ENCODE data around the gene CCDC112.
"Not testable (repeated sequence)": the region's sequence is repeated elsewhere in the genome, so short reads cannot be mapped to it uniquely, and the experiment has no call there.

The CCDC112 gene

GRCh38 chr5:115296124-115297022 is at the start of gene CCDC112:
CCDC112 (minus strand) TSS chr5:115296654; CDS start chr5:115296543, 111 bp downstream.
- in situ Hi-C loops (cut with HindIII; ENCODE audit: low sequenced_read_pairs), result no loop called here

DNA sequence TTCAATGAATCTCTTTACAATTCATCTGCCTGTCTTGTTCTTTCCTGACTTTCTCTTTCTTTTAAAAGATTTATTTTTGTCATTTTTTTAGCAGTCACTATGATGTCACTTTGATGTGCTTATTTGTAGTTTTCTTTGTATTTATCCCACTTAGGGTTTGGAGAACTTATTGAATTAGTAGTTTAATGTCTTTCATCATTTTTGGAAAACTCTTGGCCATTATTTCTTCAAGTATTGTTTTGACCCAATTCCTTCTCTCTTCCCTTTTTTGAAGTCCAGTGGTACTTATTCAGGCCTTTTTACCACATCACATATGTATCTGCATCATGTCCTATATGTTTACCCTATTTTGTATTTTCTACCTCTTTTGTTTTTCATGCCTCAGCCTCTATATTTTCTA is 48.9 kb upstream of the CCDC112 start:
- in situ Hi-C loops (cut with HindIII; ENCODE audit: low sequenced_read_pairs), result no loop called here

DNA sequence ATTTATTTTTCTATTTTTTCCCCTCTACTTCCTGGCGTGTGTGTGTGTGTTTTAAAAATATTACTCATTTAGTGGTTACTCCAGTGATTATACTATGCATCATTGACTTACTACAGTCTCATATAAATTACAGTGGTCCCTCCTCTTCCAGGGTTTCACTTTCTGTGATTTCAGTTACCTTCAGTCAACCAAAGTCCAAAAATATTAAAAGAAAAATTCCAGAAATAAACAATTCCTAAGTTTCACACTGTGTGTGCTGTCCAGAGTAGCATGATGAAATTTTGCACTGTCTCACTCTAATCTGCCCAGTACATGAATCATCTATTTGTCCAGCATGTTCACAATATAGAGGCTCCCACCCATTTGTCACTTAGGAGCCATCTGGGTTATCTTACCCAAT is 47.4 kb upstream of the CCDC112 start:
- in situ Hi-C loops (cut with HindIII; ENCODE audit: low sequenced_read_pairs), result no loop called here

- in situ Hi-C loops (cut with HindIII; ENCODE audit: low sequenced_read_pairs), result no loop called here
These were observed 46.3 kb upstream of the CCDC112 start for GRCh38 chr5:115342590-115343377.

DNA sequence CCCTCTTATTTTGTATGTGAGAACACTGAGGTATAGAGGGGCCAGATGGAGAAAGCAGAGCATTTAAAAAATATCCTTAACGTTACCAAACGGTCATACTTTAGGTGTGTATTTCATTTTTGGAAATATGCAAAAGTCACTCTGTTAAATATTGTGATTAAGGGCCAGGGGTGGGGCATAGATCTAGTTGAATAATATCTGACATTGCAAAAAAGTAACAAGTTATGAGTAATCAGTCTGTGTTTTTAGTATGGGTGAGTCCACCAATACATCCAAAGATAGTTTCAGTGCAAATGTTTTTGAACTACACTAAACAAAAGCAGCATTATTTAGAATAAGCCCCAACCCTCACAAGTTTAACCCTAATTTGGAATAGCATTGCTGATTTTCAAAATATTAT is 45.3 kb upstream of the CCDC112 start:
- in situ Hi-C loops (cut with HindIII; ENCODE audit: low sequenced_read_pairs), result no loop called here

- in situ Hi-C loops (cut with HindIII; ENCODE audit: low sequenced_read_pairs), result no loop called here
These were observed 42.4 kb upstream of the CCDC112 start for GRCh38 chr5:115338851-115339250.

DNA sequence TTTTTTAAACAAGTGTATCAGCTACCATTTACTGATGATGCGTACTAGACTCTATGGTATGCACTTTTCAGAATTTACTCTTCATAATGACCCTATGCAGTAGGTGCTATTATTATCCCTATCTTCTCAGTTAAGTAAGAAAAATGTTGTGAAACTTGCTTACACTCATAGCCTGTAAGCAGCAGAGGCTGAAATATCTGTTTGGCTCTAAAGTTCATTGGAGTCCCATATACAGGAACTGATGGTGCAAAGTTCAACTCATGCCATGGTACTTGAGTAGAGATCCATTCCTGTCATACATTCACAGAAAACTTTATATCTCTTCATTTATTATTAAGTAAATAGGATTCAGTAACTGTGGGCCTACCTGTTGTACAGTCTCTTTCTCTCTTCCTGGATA is 41.4 kb upstream of the CCDC112 start:
- in situ Hi-C loops (cut with HindIII; ENCODE audit: low sequenced_read_pairs), result no loop called here

- in situ Hi-C loops (cut with HindIII; ENCODE audit: low sequenced_read_pairs), result no loop called here
These were observed 40.5 kb upstream of the CCDC112 start for GRCh38 chr5:115336964-115337363.

DNA sequence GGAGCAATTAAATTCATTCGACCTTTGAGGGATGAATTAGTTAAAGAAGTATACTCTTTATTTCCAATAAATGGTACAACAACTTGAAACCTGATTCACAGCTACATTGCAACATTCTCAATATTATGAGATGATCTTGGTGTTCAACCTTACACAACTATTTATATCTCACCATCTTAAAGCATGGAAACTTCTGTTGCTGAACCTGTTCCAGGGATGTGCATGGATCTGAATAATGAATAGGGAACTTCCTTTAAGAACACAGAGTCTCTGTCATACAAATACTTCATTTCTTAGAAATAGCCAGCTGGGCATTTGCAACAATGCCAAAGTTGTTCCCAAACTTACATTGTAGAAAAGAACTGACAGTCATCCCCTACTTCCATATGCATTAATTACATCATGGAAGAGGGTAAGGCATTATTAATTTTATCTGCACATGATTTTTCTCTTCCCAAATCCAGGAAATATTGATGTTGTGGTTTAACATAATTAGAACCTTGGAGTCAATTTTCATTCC is 39.8 kb upstream of the CCDC112 start:
- in situ Hi-C loops (cut with HindIII; ENCODE audit: low sequenced_read_pairs), result no loop called here

- in situ Hi-C loops (cut with HindIII; ENCODE audit: low sequenced_read_pairs), result no loop called here
These were observed 38.8 kb upstream of the CCDC112 start for GRCh38 chr5:115335301-115335700.

- in situ Hi-C loops (cut with HindIII; ENCODE audit: low sequenced_read_pairs), result no loop called here
These were observed 36.7 kb upstream of the CCDC112 start for GRCh38 chr5:115333164-115333563.

DNA sequence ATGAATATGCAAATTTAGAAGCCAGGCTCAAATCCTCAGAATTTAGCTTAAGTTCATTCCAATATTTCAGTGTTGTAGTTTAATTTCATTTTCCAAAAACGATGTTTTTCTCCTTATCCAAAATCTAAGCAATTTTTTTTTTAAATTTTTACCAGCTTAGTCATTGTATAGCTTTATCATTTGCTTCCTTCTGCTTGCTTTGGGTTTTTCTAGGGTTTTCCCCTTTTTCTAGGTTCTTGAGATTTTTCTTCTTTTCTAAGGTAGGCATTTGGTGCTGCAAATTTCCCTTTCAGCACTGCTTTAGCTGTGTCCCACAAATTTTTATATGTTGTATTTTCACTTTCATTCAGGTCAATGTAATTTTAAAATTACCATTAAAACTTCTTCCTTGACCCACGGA is 34.4 kb upstream of the CCDC112 start:
- in situ Hi-C loops (cut with HindIII; ENCODE audit: low sequenced_read_pairs), result no loop called here

GRCh38 chr5:115329475-115329874 is 33.0 kb upstream of the CCDC112 start:
- in situ Hi-C loops (cut with HindIII; ENCODE audit: low sequenced_read_pairs), result no loop called here

GRCh38 chr5:115328617-115329274 is 32.3 kb upstream of the CCDC112 start:
- in situ Hi-C loops (cut with HindIII; ENCODE audit: low sequenced_read_pairs), result not testable (repeated sequence)

DNA sequence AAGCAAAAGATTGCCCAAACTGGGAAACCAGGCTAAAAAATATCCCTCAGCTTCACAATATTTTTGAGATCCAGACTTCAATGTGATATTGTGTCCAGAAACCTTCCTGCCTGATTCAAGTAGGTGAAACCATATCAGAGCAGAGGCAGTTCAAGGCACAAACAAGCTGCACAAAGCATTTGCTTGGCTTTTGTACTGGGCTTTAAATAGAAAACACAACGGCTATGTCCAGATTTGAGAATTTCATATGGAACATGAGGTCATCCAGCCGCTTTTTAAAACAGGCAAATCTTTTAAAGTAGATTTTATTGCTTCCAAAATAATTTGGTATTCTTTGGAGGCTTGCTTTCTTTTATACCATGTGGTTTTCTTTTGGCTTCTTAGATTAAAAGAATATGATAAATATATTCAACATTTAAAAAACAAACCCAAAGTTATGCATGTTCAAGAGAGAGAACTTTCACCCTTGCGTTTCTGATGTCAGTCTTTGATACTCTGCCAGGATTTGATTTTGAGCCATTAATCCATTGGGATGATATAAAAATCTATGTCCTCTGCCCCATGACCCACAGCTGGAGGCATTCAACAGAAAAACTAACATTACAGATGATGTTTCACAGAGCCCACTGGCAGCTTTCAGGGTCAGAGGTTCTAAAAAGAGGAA is 29.0 kb upstream of the CCDC112 start:
- in situ Hi-C loops (cut with HindIII; ENCODE audit: low sequenced_read_pairs), result no loop called here

DNA sequence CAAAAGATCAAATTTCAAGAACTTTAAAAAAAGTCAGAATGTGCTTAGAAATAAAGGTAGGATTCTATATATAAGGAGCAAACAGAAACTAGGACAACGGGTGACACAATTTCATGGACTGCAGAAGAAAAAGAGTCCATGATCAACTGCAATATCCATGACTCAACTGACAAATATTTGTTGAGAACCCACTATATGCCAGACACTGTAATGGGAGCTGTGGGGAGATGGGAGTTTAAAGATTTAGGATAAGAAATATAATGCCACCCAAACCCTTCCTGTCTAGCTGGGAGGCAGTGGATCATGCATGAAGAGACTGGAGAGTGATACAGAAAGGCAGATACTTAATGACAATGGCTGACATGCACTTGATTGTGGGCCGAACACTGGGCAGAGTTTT is 27.6 kb upstream of the CCDC112 start:
- in situ Hi-C loops (cut with HindIII; ENCODE audit: low sequenced_read_pairs), result no loop called here

- in situ Hi-C loops (cut with HindIII; ENCODE audit: low sequenced_read_pairs), result no loop called here
These were observed 26.3 kb upstream of the CCDC112 start for GRCh38 chr5:115322729-115323128.

DNA sequence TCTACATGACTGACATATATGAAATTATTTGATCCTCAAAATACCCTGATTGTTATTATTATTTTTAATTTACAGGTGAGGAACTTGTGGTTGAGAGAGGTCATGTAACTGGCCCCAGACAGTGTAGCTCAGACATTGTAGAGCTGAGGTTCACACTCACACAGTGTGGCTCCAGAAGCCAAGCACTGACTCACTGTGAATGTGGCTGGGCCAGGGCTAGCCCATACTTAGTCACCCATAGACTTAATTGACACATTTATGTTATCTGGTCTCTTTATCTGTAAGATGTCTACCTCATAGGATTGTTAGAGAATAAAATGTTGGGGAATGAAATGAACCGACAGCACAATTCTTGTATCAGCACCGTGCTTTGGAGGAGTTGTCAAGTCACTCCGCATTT is 24.9 kb upstream of the CCDC112 start:
- in situ Hi-C loops (cut with HindIII; ENCODE audit: low sequenced_read_pairs), result no loop called here

- in situ Hi-C loops (cut with HindIII; ENCODE audit: low sequenced_read_pairs), result no loop called here
These were observed 24.1 kb upstream of the CCDC112 start for GRCh38 chr5:115320515-115320914.

- in situ Hi-C loops (cut with HindIII; ENCODE audit: low sequenced_read_pairs), result no loop called here
These were observed 23.6 kb upstream of the CCDC112 start for GRCh38 chr5:115320006-115320405.

- in situ Hi-C loops (cut with HindIII; ENCODE audit: low sequenced_read_pairs), result loop anchor here (10.0 kb wide), 1 partner anchor 256 kb away; no protein-coding TSS in a partner anchor
These were observed 22.6 kb upstream of the CCDC112 start for GRCh38 chr5:115319007-115319406.
